HCT116 (cell line): ENCODE results near the gene PCCA. TPM values are rescaled to one million over a fixed set of nuclear protein-coding genes. Genes with fewer than 3 reads are reported as not detected.

Source experiments
- ATAC-seq: fragments of 200-7000 bp; cut with Tn5 transposase; 2 replicates; pipeline ENCODE4 v1.9.1; 2020; ENCODE audit warnings: mild to moderate bottlenecking, moderate library complexity
- BruUV-seq: library from RNA; stranded (reverse); fragments of 400-500 nt; replicated peaks from 2 replicates; lab custom pipeline; 2021; lab: Mats Ljungman, UMichigan
- CTCF ChIA-PET: fragments of 300-600 bp; sonication (Branson Sonifier 250); formaldehyde crosslinking; loops from one replicate; lab custom pipeline; 2021; ENCODE audit warnings: antibody characterized with exemption; lab: Charles Lee
- POLR2A ChIA-PET: fragments of 300-600, 350-600 bp; sonication (Branson Sonifier 250); formaldehyde crosslinking; loops from one replicate; lab custom pipeline; 2021; ENCODE audit warnings: antibody characterized with exemption; lab: Charles Lee
- RAD21 ChIA-PET, 2 experiments: fragments of 300-600 bp; sonication (Branson Sonifier 250); formaldehyde crosslinking; loops; one replicate each; lab custom pipeline; 2023; ENCODE audit warnings: low total read pairs in 2 of 2; ENCODE audit not compliant: uncharacterized antibody in 2 of 2, unreplicated experiment in 2 of 2, low non-redundant PET in 1 of 2; lab: Charles Lee
- DNase-seq: peaks from one replicate; pipeline ENCODE4 v3.0.0-alpha.2; 2010; ENCODE audit warnings: low read depth, low spot score
- H2AFZ ChIP-seq: fragments of 200-600 bp; shearing (Covaris generic), sonication (generic); 2 replicates; pipeline ENCODE4 v1.6.1; 2017; ENCODE audit warnings: low read depth, mixed run types, mixed read lengths, antibody characterized with exemption, low read length; ENCODE audit not compliant: poor library complexity, severe bottlenecking
- H3K27ac ChIP-seq: 2 replicates; pipeline ENCODE4 v1.5.1; 2012; ENCODE audit warnings: low read depth, low read length
- H3K27me3 ChIP-seq: fragments of 200-600 bp; sonication (generic); 2 replicates; pipeline ENCODE4 v1.6.1; 2016; ENCODE audit warnings: mixed run types, low read length, mixed read lengths; ENCODE audit not compliant: insufficient read depth
- H3K36me3 ChIP-seq, 2 experiments: fragments of 200-500 bp in 1 of 2; fragments of 200-600 bp in 1 of 2; sonication (Bioruptor generic) in 1 of 2; sonication (generic) in 1 of 2; 2 replicates each; pipeline versions ENCODE4 v1.5.1 to v1.6.1; 2014 to 2016; ENCODE audit warnings: low read length in 2 of 2, inconsistent platforms in 1 of 2, mixed read lengths in 1 of 2, mixed run types in 1 of 2; ENCODE audit not compliant: insufficient read depth in 2 of 2, control insufficient read depth in 1 of 2
- H3K4me1 ChIP-seq, 2 experiments: fragments of 200-600 bp in 1 of 2; sonication (generic) in 1 of 2; 2 replicates each; pipeline versions ENCODE4 v1.5.1 to v1.6.1; 2012 to 2017; ENCODE audit warnings: low read length in 2 of 2, inconsistent platforms in 1 of 2, mild to moderate bottlenecking in 1 of 2, mixed read lengths in 1 of 2, mixed run types in 1 of 2, moderate library complexity in 1 of 2; ENCODE audit not compliant: insufficient read depth in 2 of 2, control insufficient read depth in 1 of 2
- H3K4me2 ChIP-seq: fragments of 200-600 bp; sonication (generic); 2 replicates; pipeline ENCODE4 v1.6.1; 2017; ENCODE audit warnings: mixed run types, low read length, mixed read lengths
- H3K4me3 ChIP-seq, 2 experiments: fragments of 200-600 bp in 1 of 2; sonication (generic) in 1 of 2; replicated peaks in 1 of 2; 2 replicates each; pipeline ENCODE4 v1.5.1; 2011 to 2016; ENCODE audit warnings: low read length in 2 of 2, control low read depth in 1 of 2, low read depth in 1 of 2, mild to moderate bottlenecking in 1 of 2, mixed read lengths in 1 of 2, mixed run types in 1 of 2
- H3K79me2 ChIP-seq: fragments of 200-600 bp; sonication (generic); 2 replicates; pipeline ENCODE4 v1.6.1; 2017; ENCODE audit warnings: mild to moderate bottlenecking, mixed run types, low read length, moderate library complexity, mixed read lengths; ENCODE audit not compliant: insufficient read depth
- H3K9ac ChIP-seq: fragments of 200-600 bp; sonication (generic); 2 replicates; pipeline ENCODE4 v1.6.1; 2016; ENCODE audit warnings: low read length, mixed read lengths
- H3K9me2 ChIP-seq: fragments of 200-600 bp; sonication (generic), shearing (Covaris generic); 2 replicates; pipeline ENCODE4 v1.6.1; 2017; ENCODE audit warnings: mixed run types, mild to moderate bottlenecking, moderate library complexity; ENCODE audit not compliant: insufficient read depth
- H3K9me3 ChIP-seq, 2 experiments: fragments of 200-500 bp in 1 of 2; fragments of 200-600 bp in 1 of 2; sonication (Bioruptor generic) in 1 of 2; sonication (generic) in 1 of 2; 2 replicates each; pipeline ENCODE4 v1.6.1; 2014 to 2017; ENCODE audit warnings: low read length in 2 of 2, mixed read lengths in 2 of 2, inconsistent platforms in 1 of 2, low read depth in 1 of 2, mild to moderate bottlenecking in 1 of 2, mixed run types in 1 of 2, moderate library complexity in 1 of 2; ENCODE audit not compliant: control insufficient read depth in 1 of 2, insufficient read depth in 1 of 2
- H4K20me1 ChIP-seq: fragments of 200-600 bp; sonication (generic), shearing (Covaris generic); 2 replicates; pipeline ENCODE4 v1.6.1; 2017; ENCODE audit warnings: mixed run types, mild to moderate bottlenecking, moderate library complexity; ENCODE audit not compliant: insufficient read depth
- EGR1 ChIP-seq: IDR thresholded peaks from 2 replicates; pipeline ENCODE4 v1.6.1; 2012; ENCODE audit warnings: low read depth
- EZH2 ChIP-seq: fragments of 200-600 bp; sonication (generic); IDR thresholded peaks from 2 replicates; pipeline ENCODE4 v1.6.1; 2017; ENCODE audit warnings: antibody characterized with exemption, mixed run types
- EZH2phosphoT487 ChIP-seq: fragments of 200-600 bp; IDR thresholded peaks from 2 replicates; pipeline ENCODE4 v1.6.1; 2018; ENCODE audit warnings: antibody characterized with exemption, borderline replicate concordance
- FOSL1 ChIP-seq: IDR thresholded peaks from 2 replicates; pipeline ENCODE4 v1.6.1; 2012; ENCODE audit warnings: low read depth
- JUND ChIP-seq: IDR thresholded peaks from 2 replicates; pipeline ENCODE4 v1.6.1; 2012
- POLR2A ChIP-seq: IDR thresholded peaks from 2 replicates; pipeline ENCODE4 v1.7.0; 2011; ENCODE audit warnings: borderline replicate concordance; ENCODE audit not compliant: insufficient read depth, insufficient read length; ENCODE audit errors: extremely low read depth
- SIN3A ChIP-seq: IDR thresholded peaks from 2 replicates; pipeline ENCODE4 v1.6.1; 2012; ENCODE audit warnings: low read depth
- SRF ChIP-seq: IDR thresholded peaks from 2 replicates; pipeline ENCODE4 v1.6.1; 2012; ENCODE audit warnings: low read depth
- YY1 ChIP-seq: IDR thresholded peaks from 2 replicates; pipeline ENCODE4 v1.6.1; 2011; ENCODE audit warnings: low read length, low read depth, moderate library complexity, mild to moderate bottlenecking; ENCODE audit not compliant: insufficient replicate concordance; ENCODE audit errors: extremely low read depth
- intact Hi-C: fragments of 100-400 bp; cut with micrococcal nuclease; formaldehyde crosslinking; loops from 2 replicates; pipeline ENCODE4 v1.10.0; 2022
- total RNA-seq: library from RNA; stranded (reverse); gene quantifications from one replicate; pipeline ENCODE4 v1.2.1, GENCODE V29; 2021; ENCODE audit not compliant: unreplicated experiment
- TF ChIP-seq, protein P1 (sequence below): IDR thresholded peaks from 2 replicates; pipeline ENCODE4 v1.6.1; 2012; ENCODE audit warnings: low read depth
- TF ChIP-seq, protein P2 (sequence below): IDR thresholded peaks from 2 replicates; pipeline ENCODE4 v1.6.1; 2011; ENCODE audit warnings: mild to moderate bottlenecking, low read length, moderate library complexity; ENCODE audit not compliant: insufficient replicate concordance; ENCODE audit errors: extremely low read depth
- TF ChIP-seq, protein P3 (sequence below), 3 experiments: fragments of 200-600 bp in 1 of 3; sonication (generic) in 1 of 3; IDR thresholded peaks in 2 of 3; conservative IDR thresholded peaks in 1 of 3; 2 replicates each; pipeline ENCODE4 v1.5.1; 2012 to 2017; ENCODE audit warnings: low read depth in 2 of 3, low read length in 2 of 3, antibody characterized with exemption in 1 of 3, borderline replicate concordance in 1 of 3, control low read depth in 1 of 3, mild to moderate bottlenecking in 1 of 3, mixed read lengths in 1 of 3, mixed run types in 1 of 3, moderate library complexity in 1 of 3; ENCODE audit not compliant: insufficient read depth in 1 of 3
- TF ChIP-seq, protein P4 (sequence below): IDR thresholded peaks from 2 replicates; pipeline ENCODE4 v1.6.1; 2012

PCCA gene
- total RNA-seq, 1 experiment from 2014 or later = 23.0 TPM

DNA sequence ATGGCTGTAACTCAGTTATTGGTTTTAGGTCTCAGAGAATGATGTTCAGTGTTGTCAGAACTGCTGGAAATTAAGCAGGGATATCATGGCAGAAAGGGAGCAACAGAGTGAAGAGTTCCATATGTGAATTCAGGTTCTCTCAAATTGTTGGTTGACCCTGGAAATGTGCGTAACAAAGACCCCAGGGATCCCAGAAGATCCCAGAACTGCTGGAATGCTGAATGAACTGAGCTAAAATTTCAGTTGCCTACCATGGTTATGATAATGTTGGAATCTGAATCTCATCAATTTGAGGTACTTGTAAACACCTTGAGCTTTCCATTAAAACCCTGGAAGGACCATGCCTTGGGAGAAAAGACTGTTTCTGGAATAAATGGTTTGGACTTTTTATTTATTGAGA is 268.9 kb downstream of the PCCA start:
- no peaks in the 10 kb centered on the region for H3K27me3 ChIP-seq
- TF ChIP-seq FOSL1 = no peak
- TF ChIP-seq, protein P1, sequence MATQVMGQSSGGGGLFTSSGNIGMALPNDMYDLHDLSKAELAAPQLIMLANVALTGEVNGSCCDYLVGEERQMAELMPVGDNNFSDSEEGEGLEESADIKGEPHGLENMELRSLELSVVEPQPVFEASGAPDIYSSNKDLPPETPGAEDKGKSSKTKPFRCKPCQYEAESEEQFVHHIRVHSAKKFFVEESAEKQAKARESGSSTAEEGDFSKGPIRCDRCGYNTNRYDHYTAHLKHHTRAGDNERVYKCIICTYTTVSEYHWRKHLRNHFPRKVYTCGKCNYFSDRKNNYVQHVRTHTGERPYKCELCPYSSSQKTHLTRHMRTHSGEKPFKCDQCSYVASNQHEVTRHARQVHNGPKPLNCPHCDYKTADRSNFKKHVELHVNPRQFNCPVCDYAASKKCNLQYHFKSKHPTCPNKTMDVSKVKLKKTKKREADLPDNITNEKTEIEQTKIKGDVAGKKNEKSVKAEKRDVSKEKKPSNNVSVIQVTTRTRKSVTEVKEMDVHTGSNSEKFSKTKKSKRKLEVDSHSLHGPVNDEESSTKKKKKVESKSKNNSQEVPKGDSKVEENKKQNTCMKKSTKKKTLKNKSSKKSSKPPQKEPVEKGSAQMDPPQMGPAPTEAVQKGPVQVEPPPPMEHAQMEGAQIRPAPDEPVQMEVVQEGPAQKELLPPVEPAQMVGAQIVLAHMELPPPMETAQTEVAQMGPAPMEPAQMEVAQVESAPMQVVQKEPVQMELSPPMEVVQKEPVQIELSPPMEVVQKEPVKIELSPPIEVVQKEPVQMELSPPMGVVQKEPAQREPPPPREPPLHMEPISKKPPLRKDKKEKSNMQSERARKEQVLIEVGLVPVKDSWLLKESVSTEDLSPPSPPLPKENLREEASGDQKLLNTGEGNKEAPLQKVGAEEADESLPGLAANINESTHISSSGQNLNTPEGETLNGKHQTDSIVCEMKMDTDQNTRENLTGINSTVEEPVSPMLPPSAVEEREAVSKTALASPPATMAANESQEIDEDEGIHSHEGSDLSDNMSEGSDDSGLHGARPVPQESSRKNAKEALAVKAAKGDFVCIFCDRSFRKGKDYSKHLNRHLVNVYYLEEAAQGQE = no peak
- TF ChIP-seq YY1 = no peak
- no peak for TF ChIP-seq EZH2
- TF ChIP-seq EZH2phosphoT487 = no peak
- TF ChIP-seq, protein P2, sequence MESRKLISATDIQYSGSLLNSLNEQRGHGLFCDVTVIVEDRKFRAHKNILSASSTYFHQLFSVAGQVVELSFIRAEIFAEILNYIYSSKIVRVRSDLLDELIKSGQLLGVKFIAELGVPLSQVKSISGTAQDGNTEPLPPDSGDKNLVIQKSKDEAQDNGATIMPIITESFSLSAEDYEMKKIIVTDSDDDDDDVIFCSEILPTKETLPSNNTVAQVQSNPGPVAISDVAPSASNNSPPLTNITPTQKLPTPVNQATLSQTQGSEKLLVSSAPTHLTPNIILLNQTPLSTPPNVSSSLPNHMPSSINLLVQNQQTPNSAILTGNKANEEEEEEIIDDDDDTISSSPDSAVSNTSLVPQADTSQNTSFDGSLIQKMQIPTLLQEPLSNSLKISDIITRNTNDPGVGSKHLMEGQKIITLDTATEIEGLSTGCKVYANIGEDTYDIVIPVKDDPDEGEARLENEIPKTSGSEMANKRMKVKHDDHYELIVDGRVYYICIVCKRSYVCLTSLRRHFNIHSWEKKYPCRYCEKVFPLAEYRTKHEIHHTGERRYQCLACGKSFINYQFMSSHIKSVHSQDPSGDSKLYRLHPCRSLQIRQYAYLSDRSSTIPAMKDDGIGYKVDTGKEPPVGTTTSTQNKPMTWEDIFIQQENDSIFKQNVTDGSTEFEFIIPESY = no peak
- TF ChIP-seq SRF = no peak
- no peak for TF ChIP-seq SIN3A
- no peak for TF ChIP-seq POLR2A
- TF ChIP-seq, protein P3, sequence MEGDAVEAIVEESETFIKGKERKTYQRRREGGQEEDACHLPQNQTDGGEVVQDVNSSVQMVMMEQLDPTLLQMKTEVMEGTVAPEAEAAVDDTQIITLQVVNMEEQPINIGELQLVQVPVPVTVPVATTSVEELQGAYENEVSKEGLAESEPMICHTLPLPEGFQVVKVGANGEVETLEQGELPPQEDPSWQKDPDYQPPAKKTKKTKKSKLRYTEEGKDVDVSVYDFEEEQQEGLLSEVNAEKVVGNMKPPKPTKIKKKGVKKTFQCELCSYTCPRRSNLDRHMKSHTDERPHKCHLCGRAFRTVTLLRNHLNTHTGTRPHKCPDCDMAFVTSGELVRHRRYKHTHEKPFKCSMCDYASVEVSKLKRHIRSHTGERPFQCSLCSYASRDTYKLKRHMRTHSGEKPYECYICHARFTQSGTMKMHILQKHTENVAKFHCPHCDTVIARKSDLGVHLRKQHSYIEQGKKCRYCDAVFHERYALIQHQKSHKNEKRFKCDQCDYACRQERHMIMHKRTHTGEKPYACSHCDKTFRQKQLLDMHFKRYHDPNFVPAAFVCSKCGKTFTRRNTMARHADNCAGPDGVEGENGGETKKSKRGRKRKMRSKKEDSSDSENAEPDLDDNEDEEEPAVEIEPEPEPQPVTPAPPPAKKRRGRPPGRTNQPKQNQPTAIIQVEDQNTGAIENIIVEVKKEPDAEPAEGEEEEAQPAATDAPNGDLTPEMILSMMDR (IDR thresholded peaks at IDR 0.05 in 2 of 3, conservative IDR thresholded peaks at IDR 0.05 in 1 of 3; ENCODE audit: borderline replicate concordance in 1 of 3, insufficient read depth in 1 of 3, low read depth in 2 of 3, low read length in 2 of 3) = no peak
- no peak for TF ChIP-seq EGR1
- TF ChIP-seq, protein P4, sequence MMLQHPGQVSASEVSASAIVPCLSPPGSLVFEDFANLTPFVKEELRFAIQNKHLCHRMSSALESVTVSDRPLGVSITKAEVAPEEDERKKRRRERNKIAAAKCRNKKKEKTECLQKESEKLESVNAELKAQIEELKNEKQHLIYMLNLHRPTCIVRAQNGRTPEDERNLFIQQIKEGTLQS = no peak
- no peak for TF ChIP-seq JUND
- H3K4me3 ChIP-seq = no peak overlapping the region
- no peaks in the 10 kb centered on the region for H3K79me2 ChIP-seq
- H3K4me2 ChIP-seq = no peak overlapping the region
- ChIA-PET POLR2A (no interaction called here), CTCF (no interaction called here), RAD21 (no interaction called here)
- H3K9ac ChIP-seq = no peak overlapping the region
- no peak overlapping the region for H2AFZ ChIP-seq
- intact Hi-C loops = no loop called here
- H3K9me2 ChIP-seq = no peaks in the 10 kb centered on the region
- no peaks in the 10 kb centered on the region for H3K9me3 ChIP-seq
- no TSS peak for BruUV-seq
- no peak overlapping the region for H3K27ac ChIP-seq
- DNase-seq (no peak), ATAC-seq (no peak)
- no peaks in the 10 kb centered on the region for H3K36me3 ChIP-seq
- H4K20me1 ChIP-seq = no peaks in the 10 kb centered on the region
- H3K4me1 ChIP-seq = peaks cover 2 to 13% of the 10 kb centered on the region in 2 experiments
